Activated CD4-positive, alpha-beta T cell treated with anti-CD3 and anti-CD28 coated beads for 1 hour (primary cell): Measurements from ENCODE around the gene FRMD3.

Experiments used
- DNase-seq: peaks from one replicate; pipeline ENCODE4 v3.0.0-alpha.2; 2020

The FRMD3 gene

GRCh38 chr9:83219154-83219923 is 318.9 kb downstream of the FRMD3 start:
- DNase-seq = no peak

GRCh38 chr9:83218411-83219090 is 319.6 kb downstream of the FRMD3 start:
- no peak for DNase-seq

GRCh38 chr9:83209188-83209731 is 328.9 kb downstream of the FRMD3 start:
- no peak for DNase-seq

- no peak for DNase-seq
Measured at GRCh38 chr9:83208065-83208850, 329.9 kb downstream of the FRMD3 start.

GRCh38 chr9:83204047-83204446 is 334.2 kb downstream of the FRMD3 start:
- DNase-seq = no peak

GRCh38 chr9:83200531-83200930 is 337.7 kb downstream of the FRMD3 start:
- no peak for DNase-seq

GRCh38 chr9:83199832-83200231 is 338.4 kb downstream of the FRMD3 start:
- no peak for DNase-seq

- no peak for DNase-seq
Measured at GRCh38 chr9:83199240-83199639, 339.0 kb downstream of the FRMD3 start.

GRCh38 chr9:83198371-83198770 is 339.8 kb downstream of the FRMD3 start:
- no peak for DNase-seq

GRCh38 chr9:83197591-83197990 is 340.6 kb downstream of the FRMD3 start:
- DNase-seq = no peak

- DNase-seq = no peak
Measured at GRCh38 chr9:83196946-83197345, 341.3 kb downstream of the FRMD3 start.
